Prostate gland (tissue), 2 donors: ENCODE data around the gene TDRD9. TPM values are rescaled to one million over a fixed set of nuclear protein-coding genes. Genes with fewer than 3 reads are reported as not detected.

Experiments used
- DNase-seq: peaks from one replicate; pipeline ENCODE4 v3.0.0-alpha.2; 2019; ENCODE audit warnings: low spot score
- H3K27ac ChIP-seq, 2 donors: fragments of 200-600 bp; sonication (generic); 2 replicates each; pipeline ENCODE4 v1.5.1; 2017 to 2019
- H3K27me3 ChIP-seq: fragments of 200-600 bp; sonication (generic); replicated peaks from 2 replicates; pipeline ENCODE4 v1.5.1; 2019; ENCODE audit not compliant: insufficient read depth
- H3K36me3 ChIP-seq, 2 donors: fragments of 200-600 bp; sonication (generic); 1 replicate in 1 of 2; 2 replicates in 1 of 2; pipeline versions ENCODE4 v1.5.1 to v1.8.1; 2017 to 2019
- H3K4me1 ChIP-seq: fragments of 200-600 bp; sonication (generic); replicated peaks from 2 replicates; pipeline ENCODE4 v1.5.1; 2019
- H3K4me3 ChIP-seq, 2 donors: fragments of 200-600 bp; sonication (generic); 2 replicates each; pipeline ENCODE4 v1.5.1; 2017 to 2019
- H3K9me3 ChIP-seq: fragments of 200-600 bp; sonication (generic); 2 replicates; pipeline ENCODE4 v1.5.1; 2017
- POLR2A ChIP-seq: fragments of 450-650 bp; IDR thresholded peaks from one replicate; pipeline ENCODE4 v1.6.1; 2016; ENCODE audit warnings: antibody characterized with exemption, mild to moderate bottlenecking
- POLR2AphosphoS5 ChIP-seq: sonication (generic); formaldehyde crosslinking; IDR thresholded peaks from one replicate; pipeline ENCODE4 v1.6.1; 2017; ENCODE audit warnings: antibody characterized with exemption
- WGBS: methylation state at CpG from one replicate; pipeline ENCODE4 v1.1.5; 2018; 5-methylcytosine and 5-hydroxymethylcytosine counted together
- intact Hi-C: fragments of 100-400 bp; cut with DNase I; formaldehyde crosslinking; loops from one replicate; pipeline ENCODE4 v1.14.2; 2022
- total RNA-seq, 2 donors: library from RNA; depleted of rRNA; stranded (reverse); fragments of >200 nt; gene quantifications; one replicate each; pipeline ENCODE4 v1.1.0, GENCODE V29; 2016
- TF ChIP-seq, protein P1 (sequence below), 4 experiments: fragments of 200-600 bp in 2 of 4; fragments of 450-650 bp in 2 of 4; sonication (generic) in 2 of 4; IDR thresholded peaks; 1 replicate in 3 of 4; 2 replicates in 1 of 4; pipeline ENCODE4 v1.5.1; 2016 to 2019; ENCODE audit warnings: antibody characterized with exemption in 4 of 4, mild to moderate bottlenecking in 2 of 4, moderate library complexity in 2 of 4

Gene TDRD9
- total RNA-seq, 2 donors from 2014 or later: 0.64 to 18.2 TPM

DNA sequence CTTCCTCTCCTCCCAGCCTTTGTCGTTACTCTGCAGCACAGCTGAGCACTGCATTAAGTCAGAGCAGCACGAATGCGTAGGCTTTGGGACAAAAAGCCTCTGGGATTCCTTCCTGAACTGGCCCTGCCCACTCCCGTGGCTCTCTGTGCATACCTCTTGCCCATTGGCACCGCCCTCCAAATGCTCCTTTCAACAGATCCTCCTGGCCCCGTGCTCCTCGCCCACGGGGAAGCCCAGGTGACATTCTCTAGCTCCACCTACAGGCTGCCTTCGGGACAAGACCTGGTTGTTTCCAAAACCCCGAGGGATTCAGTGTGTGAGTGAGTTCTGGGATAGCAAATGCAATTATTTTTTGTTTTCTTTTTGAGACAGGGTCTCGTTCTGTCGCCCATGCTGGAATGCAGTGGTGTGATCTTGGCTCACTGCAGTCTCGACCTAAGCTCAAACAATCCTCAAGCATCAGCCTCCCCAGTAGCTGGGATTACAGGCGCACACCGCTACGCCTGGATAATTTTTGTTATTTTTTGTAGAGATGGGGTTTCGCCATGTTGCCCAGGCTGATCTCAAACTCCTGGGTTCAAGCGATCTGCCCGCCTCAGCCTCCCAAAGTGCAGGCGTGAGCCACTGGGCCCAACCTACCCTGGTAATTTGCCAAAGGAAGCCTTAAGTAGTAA, 17.9 kb upstream of the TDRD9 start:
- H3K4me3 ChIP-seq: no peak overlapping the region

GRCh38 chr14:103910984-103911383, 17.3 kb upstream of the TDRD9 start:
- Histone ChIP-seq H3K27me3 (no peaks in the 10 kb centered on the region), H3K9me3 (no peaks in the 10 kb centered on the region), H3K27ac (no peak overlapping the region), H3K4me3 (no peak overlapping the region), H3K36me3 (peaks cover 0 to 4% of the 10 kb centered on the region in 2 donors), H3K4me1 (peaks cover 3% of the 10 kb centered on the region)
- no peak for DNase-seq
- TF ChIP-seq POLR2A (no peak), POLR2AphosphoS5 (no peak)
- TF ChIP-seq, protein P1, sequence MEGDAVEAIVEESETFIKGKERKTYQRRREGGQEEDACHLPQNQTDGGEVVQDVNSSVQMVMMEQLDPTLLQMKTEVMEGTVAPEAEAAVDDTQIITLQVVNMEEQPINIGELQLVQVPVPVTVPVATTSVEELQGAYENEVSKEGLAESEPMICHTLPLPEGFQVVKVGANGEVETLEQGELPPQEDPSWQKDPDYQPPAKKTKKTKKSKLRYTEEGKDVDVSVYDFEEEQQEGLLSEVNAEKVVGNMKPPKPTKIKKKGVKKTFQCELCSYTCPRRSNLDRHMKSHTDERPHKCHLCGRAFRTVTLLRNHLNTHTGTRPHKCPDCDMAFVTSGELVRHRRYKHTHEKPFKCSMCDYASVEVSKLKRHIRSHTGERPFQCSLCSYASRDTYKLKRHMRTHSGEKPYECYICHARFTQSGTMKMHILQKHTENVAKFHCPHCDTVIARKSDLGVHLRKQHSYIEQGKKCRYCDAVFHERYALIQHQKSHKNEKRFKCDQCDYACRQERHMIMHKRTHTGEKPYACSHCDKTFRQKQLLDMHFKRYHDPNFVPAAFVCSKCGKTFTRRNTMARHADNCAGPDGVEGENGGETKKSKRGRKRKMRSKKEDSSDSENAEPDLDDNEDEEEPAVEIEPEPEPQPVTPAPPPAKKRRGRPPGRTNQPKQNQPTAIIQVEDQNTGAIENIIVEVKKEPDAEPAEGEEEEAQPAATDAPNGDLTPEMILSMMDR (IDR thresholded peaks at IDR 0.05): no peak
- WGBS: 78% methylated on average over 6 of the region's 6 CpGs
- intact Hi-C loops: loop anchor here (1.0 to 10.0 kb wide), 2 partner anchors 103 to 336 kb away; no protein-coding TSS in a partner anchor

More for the DNA sequence above, 17.9 kb upstream of the TDRD9 start:
- peaks cover 0 to 4% of the 10 kb centered on the region in 2 donors for H3K36me3 ChIP-seq
- peak overlapping the region in 1 of 2 donors; percentile 54 for H3K27ac ChIP-seq
- H3K27me3 ChIP-seq: no peaks in the 10 kb centered on the region
- H3K9me3 ChIP-seq: no peaks in the 10 kb centered on the region
- intact Hi-C loops: loop anchor here (1.0 to 10.0 kb wide), 2 partner anchors 102 to 336 kb away; no protein-coding TSS in a partner anchor
- peak; percentile 95 for DNase-seq
- peaks cover 3% of the 10 kb centered on the region for H3K4me1 ChIP-seq
- TF ChIP-seq POLR2A (no peak), POLR2AphosphoS5 (peak; percentile 95)
- TF ChIP-seq, protein P1 (IDR thresholded peaks at IDR 0.05): peak; percentile 79 to 97 (median 92)
- WGBS: 27% methylated on average over 20 of the region's 20 CpGs

DNA sequence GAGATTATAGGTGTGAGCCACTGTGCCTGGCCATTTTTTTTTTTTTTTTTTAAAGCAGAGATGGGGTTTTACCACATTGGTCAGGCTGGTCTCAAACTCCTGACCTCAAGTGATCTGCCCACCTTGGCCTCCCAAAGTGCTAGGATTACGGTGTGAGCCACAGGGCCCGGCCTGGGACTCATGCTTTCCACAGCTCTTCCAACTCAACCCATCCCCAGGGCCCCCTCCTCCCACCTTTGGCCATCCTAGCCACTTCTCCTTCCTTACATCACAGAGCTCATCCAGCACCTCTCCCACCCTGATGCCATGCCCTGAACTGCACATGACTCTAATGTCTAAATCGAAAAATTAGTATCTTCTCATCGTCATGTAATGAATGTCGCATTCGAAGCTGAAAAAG, 12.6 kb upstream of the TDRD9 start:
- intact Hi-C loops: loop anchor here (10.0 kb wide), 1 partner anchor 341 kb away; no protein-coding TSS in a partner anchor
- no peaks in the 10 kb centered on the region for H3K9me3 ChIP-seq
- peaks cover 0 to 4% of the 10 kb centered on the region in 2 donors for H3K36me3 ChIP-seq
- no peak overlapping the region for H3K4me3 ChIP-seq
- TF ChIP-seq POLR2AphosphoS5 (no peak), POLR2A (no peak)
- TF ChIP-seq, protein P1 (IDR thresholded peaks at IDR 0.05): no peak
- 91% methylated on average over 6 of the region's 6 CpGs for WGBS
- H3K27ac ChIP-seq: no peak overlapping the region
- no peak for DNase-seq
- H3K27me3 ChIP-seq: no peaks in the 10 kb centered on the region
- H3K4me1 ChIP-seq: no peaks in the 10 kb centered on the region

DNA sequence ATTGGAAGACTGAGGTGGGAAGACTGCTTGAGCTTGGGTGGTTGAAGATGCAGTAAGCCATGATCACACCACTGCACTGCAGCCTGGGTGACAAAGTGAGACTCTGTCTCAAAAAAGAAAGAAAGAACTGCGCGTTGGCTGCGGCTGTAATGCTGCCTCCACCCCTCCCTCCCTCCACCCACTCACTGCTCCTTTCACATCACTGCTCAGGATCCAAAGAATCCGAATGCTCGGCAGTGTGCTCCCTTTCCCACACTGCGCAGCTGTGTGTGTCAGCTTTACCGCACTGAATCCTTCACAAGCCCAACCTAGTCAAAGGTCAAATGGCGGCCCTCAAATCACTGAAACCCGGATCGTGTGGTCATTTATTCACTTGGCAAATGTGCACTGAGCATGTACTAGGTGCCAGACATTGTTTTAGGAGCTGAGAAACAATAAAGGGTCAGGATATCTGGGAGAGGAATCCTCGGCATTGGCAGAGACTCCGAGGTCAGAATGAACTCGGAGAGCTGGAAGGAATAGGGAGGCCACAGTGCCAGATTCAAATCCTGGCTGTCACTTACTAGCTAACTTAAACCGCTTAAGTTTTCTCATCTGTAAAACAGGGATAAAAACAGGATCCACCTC, 11.5 kb upstream of the TDRD9 start:
- Histone ChIP-seq H3K27me3 (no peaks in the 10 kb centered on the region), H3K4me3 (no peak overlapping the region), H3K9me3 (no peaks in the 10 kb centered on the region), H3K27ac (no peak overlapping the region), H3K4me1 (no peaks in the 10 kb centered on the region), H3K36me3 (peaks cover 0 to under 1% of the 10 kb centered on the region in 2 donors)
- WGBS: 77% methylated on average over 14 of the region's 14 CpGs
- DNase-seq: no peak
- intact Hi-C loops: loop anchor here (10.0 kb wide), 1 partner anchor 342 kb away; no protein-coding TSS in a partner anchor
- TF ChIP-seq POLR2AphosphoS5: no peak
- no peak for TF ChIP-seq POLR2A
- TF ChIP-seq, protein P1 (IDR thresholded peaks at IDR 0.05): no peak
